Prostate gland (tissue), 2 donors: ENCODE measurements around the gene TMOD4.

Source experiments
- CTCF ChIP-seq, 4 experiments: fragments of 200-600 bp in 2 of 4; fragments of 450-650 bp in 2 of 4; sonication (generic) in 2 of 4; IDR thresholded peaks; 1 replicate in 3 of 4; 2 replicates in 1 of 4; pipeline ENCODE4 v1.5.1; 2016 to 2019; ENCODE audit warnings: antibody characterized with exemption in 4 of 4, mild to moderate bottlenecking in 2 of 4, moderate library complexity in 2 of 4
- POLR2A ChIP-seq: fragments of 450-650 bp; IDR thresholded peaks from one replicate; pipeline ENCODE4 v1.6.1; 2016; ENCODE audit warnings: antibody characterized with exemption, mild to moderate bottlenecking
- POLR2AphosphoS5 ChIP-seq: sonication (generic); formaldehyde crosslinking; IDR thresholded peaks from one replicate; pipeline ENCODE4 v1.6.1; 2017; ENCODE audit warnings: antibody characterized with exemption

GRCh38 chr1:151124763-151125403 is 50.9 kb downstream of the TMOD4 start:
- no peak for TF ChIP-seq CTCF (IDR thresholded peaks at IDR 0.05)
- no peak for TF ChIP-seq POLR2AphosphoS5
- no peak for TF ChIP-seq POLR2A
